ENCODE data around the gene STRN4. TPM values are rescaled to one million over a fixed set of nuclear protein-coding genes. Genes with fewer than 3 reads are reported as not detected.

The STRN4 gene
- total and polyA plus RNA-seq, 2 donors from 2014 or later, result 31.5 to 74.9 TPM

DNA sequence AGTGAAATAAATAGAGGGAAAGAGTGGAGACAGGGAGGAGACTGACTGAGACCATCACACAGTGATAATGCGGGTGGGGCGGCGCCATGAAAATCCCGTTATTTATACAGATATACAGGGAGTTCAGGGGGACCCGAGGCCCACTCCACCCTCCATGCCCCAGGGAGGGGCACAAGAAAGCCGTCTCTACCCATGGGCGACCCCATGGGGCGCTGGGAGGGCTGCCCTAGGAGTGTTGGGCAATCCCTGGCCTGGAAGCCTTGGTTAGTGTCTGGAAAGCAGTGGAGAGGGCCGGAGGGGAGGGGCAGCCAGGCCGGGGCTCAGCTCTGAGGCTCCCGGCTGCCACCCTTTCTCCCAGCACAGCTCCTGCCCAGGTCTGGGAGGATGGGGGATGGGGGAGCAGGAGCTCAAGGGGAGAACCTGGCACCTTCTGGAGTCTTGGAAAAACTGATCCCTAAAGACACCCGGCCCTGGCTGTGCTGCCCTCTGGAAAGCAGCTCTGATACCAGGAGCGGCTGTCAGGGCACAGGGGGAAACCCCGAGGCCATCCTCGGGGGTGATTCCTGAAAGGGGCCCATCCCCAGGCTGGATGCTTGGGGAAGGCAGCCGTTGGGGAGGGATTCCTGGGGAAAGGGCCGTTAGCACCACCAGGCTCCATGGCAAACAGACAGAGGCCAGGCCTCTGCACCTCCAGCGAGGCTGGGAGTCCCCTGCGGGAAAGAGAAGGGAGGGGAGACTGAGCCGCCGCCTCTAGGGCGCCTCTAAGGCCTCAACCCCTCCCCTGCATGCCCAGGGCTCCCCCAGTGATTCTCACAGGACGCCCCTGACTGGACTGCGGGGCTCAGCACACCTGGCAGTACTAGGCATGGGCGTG lies 26.4 kb downstream of the STRN4 start:
- no peak overlapping the region for H3K9ac ChIP-seq (ENCODE audit: low read length in 3 of 3)
- no peaks in the 10 kb centered on the region for H3K9me3 ChIP-seq (ENCODE audit: control insufficient read depth in 2 of 3, insufficient read depth in 1 of 3, low read length in 3 of 3)
- intact Hi-C loops (cut with DNase I), result no loop called here
- H3K4me1 ChIP-seq (ENCODE audit: control insufficient read depth in 2 of 3, insufficient read depth in 2 of 3, low read depth in 1 of 3, low read length in 3 of 3), result peaks cover 2 to 15% (median 8%) of the 10 kb centered on the region in 3 donors
- H3K36me3 ChIP-seq (ENCODE audit: control insufficient read depth in 2 of 3, insufficient read depth in 3 of 3, low read length in 3 of 3), result peaks cover 0 to 25% (median 14%) of the 10 kb centered on the region in 3 donors
- DNase-seq (peak in 2 of 5 donors; percentile 35 to 70), FAIRE-seq (no peak)
- no peak overlapping the region for H3K4me3 ChIP-seq (ENCODE audit: low read length in 3 of 3)
- no peak for TF ChIP-seq CTCF (IDR thresholded peaks at IDR 0.05; ENCODE audit: borderline replicate concordance, extremely low read depth, insufficient read depth)
- no peaks in the 10 kb centered on the region for H3K27me3 ChIP-seq (ENCODE audit: control insufficient read depth, insufficient read depth, low read length)
- H3K27ac ChIP-seq (ENCODE audit: low read depth in 2 of 2, low read length in 2 of 2), result no peak overlapping the region

DNA sequence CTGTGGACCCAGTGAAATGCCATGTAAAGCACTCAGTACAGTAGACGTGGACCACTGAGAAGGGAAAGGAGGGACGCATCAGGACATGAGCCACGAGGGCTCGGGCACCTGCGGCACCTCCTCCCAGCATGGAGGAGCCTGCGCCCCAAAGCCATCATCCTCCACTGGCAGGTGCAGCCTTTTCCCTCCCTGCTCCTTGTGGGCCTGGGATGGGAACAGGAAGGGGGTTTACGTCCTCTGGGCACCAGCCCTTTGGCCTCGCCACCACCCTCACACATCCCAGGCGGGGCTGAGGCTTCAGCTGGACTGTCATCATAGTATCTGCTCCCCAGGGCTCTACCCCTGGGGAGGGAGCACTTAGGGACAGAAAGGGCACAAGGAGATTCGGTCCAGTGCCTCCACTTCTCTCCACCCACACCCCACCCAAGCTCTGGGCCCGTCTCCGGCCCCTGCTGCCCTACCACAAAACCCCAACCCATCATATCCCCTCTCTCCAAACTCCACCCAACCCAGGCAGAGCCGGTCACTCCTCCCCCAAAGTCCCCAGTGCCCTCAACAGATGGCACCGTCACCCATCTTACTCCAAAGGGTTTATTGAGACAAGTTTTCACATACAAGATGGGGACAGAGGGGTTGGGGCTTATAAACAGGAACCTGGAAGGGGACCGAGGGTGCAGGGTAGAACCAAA lies 27.2 kb downstream of the STRN4 start:
- no peaks in the 10 kb centered on the region for H3K9me3 ChIP-seq (ENCODE audit: control insufficient read depth in 2 of 3, insufficient read depth in 1 of 3, low read length in 3 of 3)
- no peaks in the 10 kb centered on the region for H3K27me3 ChIP-seq (ENCODE audit: control insufficient read depth, insufficient read depth, low read length)
- FAIRE-seq (no peak), DNase-seq (peak in 1 of 5 donors; percentile 60)
- intact Hi-C loops (cut with DNase I), result no loop called here
- H3K36me3 ChIP-seq (ENCODE audit: control insufficient read depth in 2 of 3, insufficient read depth in 3 of 3, low read length in 3 of 3), result peaks cover 0 to 18% (median 14%) of the 10 kb centered on the region in 3 donors
- no peak overlapping the region for H3K9ac ChIP-seq (ENCODE audit: low read length in 3 of 3)
- H3K4me3 ChIP-seq (ENCODE audit: low read length in 3 of 3), result no peak overlapping the region
- peaks cover 2 to 15% (median 10%) of the 10 kb centered on the region in 3 donors for H3K4me1 ChIP-seq (ENCODE audit: control insufficient read depth in 2 of 3, insufficient read depth in 2 of 3, low read depth in 1 of 3, low read length in 3 of 3)
- TF ChIP-seq CTCF (IDR thresholded peaks at IDR 0.05; ENCODE audit: borderline replicate concordance, extremely low read depth, insufficient read depth), result no peak
- H3K27ac ChIP-seq (ENCODE audit: low read depth in 2 of 2, low read length in 2 of 2), result no peak overlapping the region

DNA sequence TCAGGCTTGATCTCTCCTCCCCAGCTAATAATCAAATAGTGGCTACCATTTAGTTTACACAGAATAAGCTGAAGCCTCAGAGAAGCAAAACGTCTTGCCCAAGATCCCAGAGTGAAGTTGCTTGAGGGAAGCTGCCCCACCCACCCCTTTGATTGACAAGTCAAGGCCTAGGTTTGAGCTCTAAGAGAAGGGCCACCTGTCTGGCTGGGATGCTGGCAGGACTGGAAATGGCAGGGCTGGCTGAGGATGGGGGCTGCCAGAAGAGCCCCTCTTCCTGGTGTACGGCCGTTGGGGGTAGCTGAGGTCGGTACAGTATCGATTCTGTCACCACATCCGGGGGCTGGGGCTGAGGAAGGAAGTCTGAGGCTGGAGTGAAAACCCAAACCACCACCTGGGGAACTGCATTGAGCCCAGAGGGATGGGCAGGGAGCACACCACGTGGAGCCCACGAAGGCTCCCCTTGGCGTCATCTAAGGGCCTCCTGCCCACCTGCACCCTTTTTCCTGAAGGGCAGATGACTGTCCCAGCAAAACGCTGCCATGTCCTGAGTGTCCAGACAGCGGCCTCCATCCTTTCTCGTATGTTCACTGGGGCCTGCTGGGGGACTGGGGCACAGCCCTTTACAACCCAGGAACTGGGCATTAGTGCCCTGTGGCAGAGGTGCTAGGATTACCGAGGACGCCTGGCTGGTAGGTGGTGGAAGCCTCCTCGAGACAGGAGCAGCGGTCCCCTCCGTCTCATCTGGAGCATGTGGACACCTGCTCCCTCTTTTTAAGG lies 27.9 kb downstream of the STRN4 start:
- DNase-seq, result peak in 1 of 5 donors; percentile 53
- no peak for FAIRE-seq
- intact Hi-C loops (cut with DNase I), result no loop called here
- Histone ChIP-seq H3K27ac (ENCODE audit: low read depth in 2 of 2, low read length in 2 of 2) (no peak overlapping the region), H3K27me3 (ENCODE audit: control insufficient read depth, insufficient read depth, low read length) (no peaks in the 10 kb centered on the region), H3K9ac (ENCODE audit: low read length in 3 of 3) (peak overlapping the region in 1 of 3 donors; percentile 88), H3K4me3 (ENCODE audit: low read length in 3 of 3) (peak overlapping the region in 1 of 3 donors; percentile 83), H3K36me3 (ENCODE audit: control insufficient read depth in 2 of 3, insufficient read depth in 3 of 3, low read length in 3 of 3) (peaks cover 0 to 15% (median 10%) of the 10 kb centered on the region in 3 donors), H3K9me3 (ENCODE audit: control insufficient read depth in 2 of 3, insufficient read depth in 1 of 3, low read length in 3 of 3) (no peaks in the 10 kb centered on the region), H3K4me1 (ENCODE audit: control insufficient read depth in 2 of 3, insufficient read depth in 2 of 3, low read depth in 1 of 3, low read length in 3 of 3) (peaks cover 2 to 15% (median 10%) of the 10 kb centered on the region in 3 donors)
- TF ChIP-seq CTCF (IDR thresholded peaks at IDR 0.05; ENCODE audit: borderline replicate concordance, extremely low read depth, insufficient read depth), result no peak

All from kidney (tissue), 14 donors.